Subcutaneous preadipocyte (primary cell): ENCODE measurements around the gene RNF138. TPM values are rescaled to one million over a fixed set of nuclear protein-coding genes. Genes with fewer than 3 reads are reported as not detected.

Source experiments
- small RNA-seq: library from RNA; depleted of rRNA; stranded (forward); fragments of <200 nt; gene quantifications from one replicate; pipeline ENCODE3, GENCODE V24; 2012
- total RNA-seq: library from RNA; depleted of rRNA; stranded (reverse); fragments of >200 nt; gene quantifications from 2 replicates; pipeline ENCODE4 v1.2.3, GENCODE V29; 2012

Gene RNF138, protein sequence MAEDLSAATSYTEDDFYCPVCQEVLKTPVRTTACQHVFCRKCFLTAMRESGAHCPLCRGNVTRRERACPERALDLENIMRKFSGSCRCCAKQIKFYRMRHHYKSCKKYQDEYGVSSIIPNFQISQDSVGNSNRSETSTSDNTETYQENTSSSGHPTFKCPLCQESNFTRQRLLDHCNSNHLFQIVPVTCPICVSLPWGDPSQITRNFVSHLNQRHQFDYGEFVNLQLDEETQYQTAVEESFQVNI
- 32.0 and 38.7 TPM in 2 replicates for total RNA-seq

DNA sequence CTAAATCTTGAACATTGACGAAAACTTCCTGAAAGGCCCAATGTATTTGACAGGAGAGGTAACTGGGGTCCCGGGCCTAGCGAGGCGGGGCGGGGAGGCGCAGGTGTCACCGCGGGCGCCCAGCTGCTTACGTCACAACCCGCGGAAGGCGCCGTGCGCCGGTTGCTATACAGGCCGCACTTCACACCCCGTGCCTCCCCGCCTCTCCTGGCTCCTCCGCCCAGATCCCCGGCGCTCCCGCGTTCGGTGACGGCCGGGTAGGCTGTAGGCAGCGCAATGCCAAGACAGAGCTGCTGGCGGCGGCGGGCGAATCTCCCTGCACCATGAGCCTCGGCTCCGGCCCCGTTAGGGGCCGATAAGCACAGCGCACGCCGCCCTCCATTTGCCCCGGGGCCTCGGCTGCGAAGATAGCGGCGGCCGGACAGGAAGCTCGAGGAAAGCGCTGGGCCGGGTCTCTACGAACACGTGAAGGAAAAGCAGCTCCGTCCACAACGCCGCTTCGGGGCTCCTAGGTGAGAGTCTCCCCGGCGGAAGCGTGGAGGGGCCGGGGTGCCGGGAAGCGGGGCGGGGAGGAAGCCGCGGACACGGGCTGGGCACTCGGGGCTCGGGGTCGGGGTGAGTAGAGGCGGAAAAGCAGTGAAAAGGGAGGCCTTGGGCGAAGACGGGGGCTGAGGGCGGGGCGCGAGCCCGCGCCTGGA lies at the start of gene RNF138:
Gene RNF138, plus strand, starts transcription at position 151 of the 698 bp plus-strand sequence. CDS start 903 bp downstream, outside the sequence.

Small RNA genes lying within 50 kb of the gene (small RNA-seq; reads per million reads assigned to genes)
- not detected for gene RNA5SP453

Other genes with a start within 250 kb of the RNF138 start
- gene TRAPPC8, start 148.7 kb upstream of the RNF138 start, total RNA-seq = 36.7 and 45.4 TPM in 2 replicates
- 1.8 and 2.3 TPM in 2 replicates for gene RNF125, start 73.0 kb upstream of the RNF138 start, total RNA-seq
- gene MEP1B, start 98.2 kb downstream of the RNF138 start, total RNA-seq = not detected in 2 replicates